ENCODE measurements around the gene SFMBT2.

Gene SFMBT2

GRCh38 chr10:7401156-7401555 lies 9.7 kb downstream of the SFMBT2 start:
- Histone ChIP-seq H4K20me1 (ENCODE audit: control insufficient read depth, insufficient read depth, low read depth, low read length) (peaks cover 7% of the 10 kb centered on the region; the same call in 1 of the 2 replicates), H3K27ac (ENCODE audit: low read depth, low read length) (no peak overlapping the region), H3K4me3 (ENCODE audit: low read length) (no peak overlapping the region), H3K9me3 (ENCODE audit: control insufficient read depth, insufficient read depth, low read length) (no peaks in the 10 kb centered on the region), H3K27me3 (ENCODE audit: control insufficient read depth, low read length) (no peaks in the 10 kb centered on the region), H3K9me2 (replicated peaks; ENCODE audit: control insufficient read depth, low read length) (no peaks in the 10 kb centered on the region), H3F3A (ENCODE audit: control insufficient read depth, insufficient read depth) (peaks cover under 1% of the 10 kb centered on the region; the same call in 1 of the 2 replicates), H3K36me3 (ENCODE audit: control insufficient read depth, low read length) (no peaks in the 10 kb centered on the region), H3K4me2 (ENCODE audit: low read length) (no peak overlapping the region), H3K79me2 (ENCODE audit: control insufficient read depth, low read length) (peaks cover 91% of the 10 kb centered on the region), H3K4me1 (ENCODE audit: control insufficient read depth, low read length) (peaks cover 6% of the 10 kb centered on the region; the same call in 1 of the 2 replicates)
- TF ChIP-seq EZH2phosphoT487 (IDR thresholded peaks at IDR 0.05; ENCODE audit: borderline replicate concordance, low read length) (no peak), CTCF (IDR thresholded peaks at IDR 0.05; ENCODE audit: low read depth, low read length, poor library complexity, severe bottlenecking) (no peak)

DNA sequence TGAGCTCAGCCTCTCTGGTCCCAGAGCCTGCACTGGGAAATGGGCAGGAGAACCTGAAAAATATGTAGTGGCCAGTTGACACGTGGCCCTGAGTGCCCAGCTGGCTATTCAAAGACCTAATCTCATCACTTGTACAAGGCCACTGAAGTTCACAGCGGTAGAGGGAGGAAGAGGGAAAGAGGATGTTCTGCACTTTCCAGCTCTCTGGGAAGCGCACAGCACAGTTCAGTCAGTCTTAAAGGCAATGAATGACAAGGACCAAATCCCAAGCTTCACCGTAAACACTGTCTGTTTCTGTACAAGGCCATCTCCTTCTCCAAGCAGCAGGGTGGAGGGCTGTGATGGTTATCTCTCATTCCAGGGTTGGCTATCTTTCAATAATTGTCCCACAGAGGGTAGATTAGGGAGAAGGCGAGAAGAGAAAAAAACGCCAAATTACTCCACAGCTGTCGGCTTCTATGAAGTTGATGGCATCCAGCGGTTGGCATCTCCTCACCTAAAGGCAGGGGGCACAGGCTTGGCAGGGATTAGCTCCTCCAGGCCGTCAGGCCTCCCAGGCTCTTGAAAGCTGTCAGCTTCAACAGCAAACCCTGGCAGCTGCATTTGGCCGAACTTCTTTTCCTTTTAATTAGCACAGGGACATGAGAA lies 10.6 kb downstream of the SFMBT2 start:
- Histone ChIP-seq H4K20me1 (ENCODE audit: control insufficient read depth, insufficient read depth, low read depth, low read length) (peaks cover 7% of the 10 kb centered on the region; the same call in 1 of the 2 replicates), H3K4me1 (ENCODE audit: control insufficient read depth, low read length) (peaks cover 6% of the 10 kb centered on the region; the same call in 1 of the 2 replicates), H3K79me2 (ENCODE audit: control insufficient read depth, low read length) (peaks cover 91% of the 10 kb centered on the region), H3K9me2 (replicated peaks; ENCODE audit: control insufficient read depth, low read length) (no peaks in the 10 kb centered on the region), H3K9me3 (ENCODE audit: control insufficient read depth, insufficient read depth, low read length) (no peaks in the 10 kb centered on the region), H3K27me3 (ENCODE audit: control insufficient read depth, low read length) (no peaks in the 10 kb centered on the region), H3K36me3 (ENCODE audit: control insufficient read depth, low read length) (no peaks in the 10 kb centered on the region), H3F3A (ENCODE audit: control insufficient read depth, insufficient read depth) (no peaks in the 10 kb centered on the region), H3K27ac (ENCODE audit: low read depth, low read length) (no peak overlapping the region), H3K4me2 (ENCODE audit: low read length) (no peak overlapping the region), H3K4me3 (ENCODE audit: low read length) (no peak overlapping the region)
- TF ChIP-seq CTCF (IDR thresholded peaks at IDR 0.05; ENCODE audit: low read depth, low read length, poor library complexity, severe bottlenecking) = no peak
- TF ChIP-seq EZH2phosphoT487 (IDR thresholded peaks at IDR 0.05; ENCODE audit: borderline replicate concordance, low read length) = no peak

DNA sequence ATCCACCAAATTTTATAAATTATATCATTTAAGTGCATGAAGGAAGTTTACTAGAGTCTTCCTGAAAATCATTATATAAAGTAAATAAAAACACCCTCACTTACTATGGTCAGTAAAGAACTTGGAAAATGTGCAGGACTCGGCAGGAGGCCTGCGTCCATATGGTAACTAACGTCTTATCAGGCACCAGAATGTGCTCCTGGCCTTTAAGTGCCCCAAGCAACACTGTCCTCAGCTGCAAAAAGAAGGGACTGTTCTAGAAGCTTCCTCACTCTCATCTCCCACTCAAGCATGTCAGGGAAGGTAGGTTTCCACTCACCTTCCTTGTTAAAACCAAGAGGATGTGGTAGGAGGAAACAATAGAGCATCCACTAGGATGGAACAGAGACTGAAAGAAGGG lies 11.3 kb downstream of the SFMBT2 start:
- no peaks in the 10 kb centered on the region for H3K27me3 ChIP-seq (ENCODE audit: control insufficient read depth, low read length)
- H3F3A ChIP-seq (ENCODE audit: control insufficient read depth, insufficient read depth) = no peaks in the 10 kb centered on the region
- H3K4me2 ChIP-seq (ENCODE audit: low read length) = no peak overlapping the region
- H4K20me1 ChIP-seq (ENCODE audit: control insufficient read depth, insufficient read depth, low read depth, low read length) = peaks cover 7% of the 10 kb centered on the region; the same call in 1 of the 2 replicates
- peaks cover 91% of the 10 kb centered on the region for H3K79me2 ChIP-seq (ENCODE audit: control insufficient read depth, low read length)
- no peaks in the 10 kb centered on the region for H3K36me3 ChIP-seq (ENCODE audit: control insufficient read depth, low read length)
- no peak overlapping the region for H3K4me3 ChIP-seq (ENCODE audit: low read length)
- TF ChIP-seq CTCF (IDR thresholded peaks at IDR 0.05; ENCODE audit: low read depth, low read length, poor library complexity, severe bottlenecking) = no peak
- TF ChIP-seq EZH2phosphoT487 (IDR thresholded peaks at IDR 0.05; ENCODE audit: borderline replicate concordance, low read length) = no peak
- H3K9me3 ChIP-seq (ENCODE audit: control insufficient read depth, insufficient read depth, low read length) = no peaks in the 10 kb centered on the region
- H3K27ac ChIP-seq (ENCODE audit: low read depth, low read length) = no peak overlapping the region
- H3K4me1 ChIP-seq (ENCODE audit: control insufficient read depth, low read length) = peaks cover 5% of the 10 kb centered on the region; the same call in 1 of the 2 replicates
- H3K9me2 ChIP-seq (replicated peaks; ENCODE audit: control insufficient read depth, low read length) = no peaks in the 10 kb centered on the region
